ENCODE measurements around the gene TJP1. TPM values are rescaled to one million over a fixed set of nuclear protein-coding genes. Genes with fewer than 3 reads are reported as not detected.

Gene TJP1
- total RNA-seq, 4 donors from 2014 or later = 69.6 to 142 (median 119) TPM

GRCh38 chr15:29802411-29802810 is 19.9 kb downstream of the TJP1 start:
- Histone ChIP-seq H3K9me3 (no peaks in the 10 kb centered on the region), H3K4me3 (no peak overlapping the region), H3K4me1 (peaks cover 6 to 59% (median 17%) of the 10 kb centered on the region in 3 donors), H3K36me3 (peaks cover 0 to 23% (median 0%) of the 10 kb centered on the region in 3 donors), H3K27ac (no peak overlapping the region), H3K27me3 (no peaks in the 10 kb centered on the region)
- WGBS, 2 donors = 60 to 63% methylated on average over 1 of the region's 1 CpG
- no peak for DNase-seq
- intact Hi-C loops (cut with DNase I) = no loop called here
- no peak for TF ChIP-seq POLR2A (IDR thresholded peaks at IDR 0.05)
- no peak for TF ChIP-seq CTCF (IDR thresholded peaks at IDR 0.05)

GRCh38 chr15:29800491-29801366 is 21.5 kb downstream of the TJP1 start:
- H3K27ac ChIP-seq = peak overlapping the region in 2 of 4 donors; percentile 3 to 37
- no peaks in the 10 kb centered on the region for H3K9me3 ChIP-seq
- WGBS, 2 donors = 54 to 67% methylated on average over 7 of the region's 7 CpGs
- H3K4me1 ChIP-seq = peaks cover 6 to 51% (median 17%) of the 10 kb centered on the region in 3 donors
- H3K4me3 ChIP-seq = peak overlapping the region in 1 of 4 donors; percentile 0
- TF ChIP-seq POLR2A (IDR thresholded peaks at IDR 0.05) (no peak), CTCF (IDR thresholded peaks at IDR 0.05) (no peak)
- no peaks in the 10 kb centered on the region for H3K27me3 ChIP-seq
- intact Hi-C loops (cut with DNase I) = no loop called here
- DNase-seq = no peak
- H3K36me3 ChIP-seq = peaks cover 0 to 27% (median 0%) of the 10 kb centered on the region in 3 donors

- H3K4me3 ChIP-seq = no peak overlapping the region
These were observed 22.4 kb downstream of the TJP1 start for GRCh38 chr15:29799859-29800258.

GRCh38 chr15:29795610-29796009 is 26.7 kb downstream of the TJP1 start:
- TF ChIP-seq POLR2A (IDR thresholded peaks at IDR 0.05) (no peak), CTCF (IDR thresholded peaks at IDR 0.05) (no peak)
- no peaks in the 10 kb centered on the region for H3K9me3 ChIP-seq
- H3K27me3 ChIP-seq = no peaks in the 10 kb centered on the region
- no peak overlapping the region for H3K4me3 ChIP-seq
- 50 to 80% methylated on average over 1 of the region's 1 CpG for WGBS, 2 donors
- H3K27ac ChIP-seq = no peak overlapping the region
- peaks cover 0 to 42% (median 0%) of the 10 kb centered on the region in 3 donors for H3K36me3 ChIP-seq
- intact Hi-C loops (cut with DNase I) = no loop called here
- peaks cover 0 to 11% (median 0%) of the 10 kb centered on the region in 3 donors for H3K4me1 ChIP-seq
- DNase-seq = no peak

More at GRCh38 chr15:29799859-29800258, 22.4 kb downstream of the TJP1 start:
- intact Hi-C loops (cut with DNase I) = no loop called here
- TF ChIP-seq CTCF (IDR thresholded peaks at IDR 0.05) (no peak), POLR2A (IDR thresholded peaks at IDR 0.05) (no peak)
- DNase-seq = no peak
- Histone ChIP-seq H3K36me3 (peaks cover 0 to 27% (median 0%) of the 10 kb centered on the region in 3 donors), H3K4me1 (peaks cover 6 to 42% (median 11%) of the 10 kb centered on the region in 3 donors), H3K27ac (no peak overlapping the region), H3K27me3 (no peaks in the 10 kb centered on the region), H3K9me3 (no peaks in the 10 kb centered on the region)
- 63 to 67% methylated on average over 3 of the region's 3 CpGs for whole genome bisulfite sequencing, 2 donors

- H3K4me3 ChIP-seq = no peak overlapping the region
- no peak for DNase-seq
- WGBS, 2 donors = 91 to 99% methylated on average over 2 of the region's 2 CpGs
- no peaks in the 10 kb centered on the region for H3K27me3 ChIP-seq
- H3K27ac ChIP-seq = no peak overlapping the region
- H3K36me3 ChIP-seq = peaks cover 0 to 21% (median 0%) of the 10 kb centered on the region in 3 donors
- intact Hi-C loops (cut with DNase I) = no loop called here
- H3K9me3 ChIP-seq = no peaks in the 10 kb centered on the region
- TF ChIP-seq POLR2A (IDR thresholded peaks at IDR 0.05) = no peak
- no peak for TF ChIP-seq CTCF (IDR thresholded peaks at IDR 0.05)
- peaks cover 0 to 7% (median 0%) of the 10 kb centered on the region in 3 donors for H3K4me1 ChIP-seq
These were observed 29.7 kb downstream of the TJP1 start for GRCh38 chr15:29792426-29793159.
